ENCODE measurements around the gene GART.

DNA sequence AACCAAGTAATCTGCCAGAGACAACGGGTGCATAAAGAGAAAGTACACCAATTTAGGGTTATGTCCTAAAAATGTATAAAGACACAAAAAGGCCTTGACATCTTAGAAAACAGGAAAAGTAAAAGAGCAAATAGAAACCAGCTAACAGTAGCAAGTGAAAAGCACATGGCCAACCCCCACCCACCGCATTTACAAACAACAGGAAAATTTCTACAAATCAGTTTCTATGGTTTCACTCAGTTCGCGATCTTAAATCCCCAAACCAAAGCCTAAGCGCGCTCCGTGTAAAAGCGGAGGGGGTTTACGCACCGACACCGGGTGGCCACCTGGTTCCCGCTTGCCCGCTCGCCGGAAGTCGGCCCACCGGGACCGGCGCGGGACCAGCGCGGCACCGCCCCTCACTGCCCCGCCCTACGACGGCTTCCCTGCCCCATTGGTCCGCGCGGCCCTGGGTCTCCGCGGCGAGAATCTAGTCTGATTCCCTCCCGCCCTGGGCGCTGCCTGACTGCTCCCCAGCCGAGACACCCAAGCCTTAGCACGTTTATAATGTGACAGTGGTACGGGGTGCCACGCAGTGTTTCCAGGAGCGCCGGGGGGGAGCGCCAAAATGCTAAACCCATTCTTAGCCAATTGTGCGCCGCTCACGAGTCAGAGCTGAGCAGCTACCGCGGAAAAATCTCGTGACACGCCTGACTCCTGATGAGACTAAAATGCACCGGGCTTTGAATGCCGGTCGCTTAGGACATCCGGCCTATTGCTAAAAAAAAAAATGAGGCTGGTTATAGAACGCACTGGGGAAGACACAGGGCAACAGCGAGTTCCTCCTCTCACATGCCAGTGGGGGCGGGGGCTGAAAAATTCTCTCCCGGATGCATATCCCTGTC, at the start of gene GART:
- TF ChIP-seq, protein P1, sequence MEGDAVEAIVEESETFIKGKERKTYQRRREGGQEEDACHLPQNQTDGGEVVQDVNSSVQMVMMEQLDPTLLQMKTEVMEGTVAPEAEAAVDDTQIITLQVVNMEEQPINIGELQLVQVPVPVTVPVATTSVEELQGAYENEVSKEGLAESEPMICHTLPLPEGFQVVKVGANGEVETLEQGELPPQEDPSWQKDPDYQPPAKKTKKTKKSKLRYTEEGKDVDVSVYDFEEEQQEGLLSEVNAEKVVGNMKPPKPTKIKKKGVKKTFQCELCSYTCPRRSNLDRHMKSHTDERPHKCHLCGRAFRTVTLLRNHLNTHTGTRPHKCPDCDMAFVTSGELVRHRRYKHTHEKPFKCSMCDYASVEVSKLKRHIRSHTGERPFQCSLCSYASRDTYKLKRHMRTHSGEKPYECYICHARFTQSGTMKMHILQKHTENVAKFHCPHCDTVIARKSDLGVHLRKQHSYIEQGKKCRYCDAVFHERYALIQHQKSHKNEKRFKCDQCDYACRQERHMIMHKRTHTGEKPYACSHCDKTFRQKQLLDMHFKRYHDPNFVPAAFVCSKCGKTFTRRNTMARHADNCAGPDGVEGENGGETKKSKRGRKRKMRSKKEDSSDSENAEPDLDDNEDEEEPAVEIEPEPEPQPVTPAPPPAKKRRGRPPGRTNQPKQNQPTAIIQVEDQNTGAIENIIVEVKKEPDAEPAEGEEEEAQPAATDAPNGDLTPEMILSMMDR (IDR thresholded peaks at IDR 0.05) = no peak
- peak; percentile 60 for TF ChIP-seq POLR2A (IDR thresholded peaks at IDR 0.05)
- peak; percentile 74 for TF ChIP-seq POLR2AphosphoS5 (IDR thresholded peaks at IDR 0.05)
